ENCODE results near the gene LYZL1.

The LYZL1 gene

DNA sequence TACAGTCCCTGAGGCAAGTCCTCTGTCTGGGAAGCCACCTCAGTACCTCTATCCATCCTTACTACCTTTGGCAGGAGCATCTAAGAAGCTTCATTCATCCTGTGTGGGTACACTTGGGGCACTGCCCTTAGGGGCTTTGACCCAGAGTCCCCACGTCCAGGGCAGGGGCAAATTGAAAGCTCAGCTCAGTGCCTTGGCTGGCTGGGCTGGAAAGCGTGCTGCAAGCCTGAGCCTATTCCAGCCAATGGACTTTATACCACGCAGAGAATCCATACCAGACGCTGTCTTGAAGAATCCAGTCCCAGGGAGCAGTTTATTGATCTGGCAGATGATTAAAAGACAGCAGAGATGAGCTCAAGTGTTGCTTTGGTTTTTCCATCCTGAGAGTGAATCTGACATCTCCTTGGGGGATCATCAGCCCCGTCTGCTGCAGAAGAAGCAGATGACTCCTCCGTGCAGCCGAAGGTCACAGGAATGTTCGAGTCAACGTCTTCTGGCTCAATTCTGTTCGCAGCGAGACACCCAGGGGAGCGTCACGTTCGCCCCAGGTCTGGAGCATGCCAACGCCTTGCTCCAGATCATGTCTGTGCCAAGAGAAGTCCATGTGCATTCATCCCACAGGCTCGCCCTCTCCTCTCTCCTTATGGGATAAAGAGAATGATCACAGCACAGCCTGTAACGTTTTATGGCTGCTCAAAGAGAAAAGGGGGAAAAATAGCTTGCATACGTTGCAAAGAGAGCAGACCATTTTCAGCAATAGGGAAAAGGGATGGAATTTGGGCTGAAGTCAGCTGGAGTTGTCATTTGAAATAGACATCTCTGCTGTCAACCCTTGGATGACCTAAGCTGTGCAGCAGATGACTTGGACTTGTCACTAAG, 35.8 kb upstream of the LYZL1 start:
- H3K36me3 Mint-ChIP-seq (ENCODE audit: low read depth): no peaks in the 10 kb centered on the region
- peak overlapping the region in 2 of 3 experiments; percentile 6 to 7 for H3K4me3 Mint-ChIP-seq
- H3K27me3 Mint-ChIP-seq (ENCODE audit: low read depth): peaks cover 4% of the 10 kb centered on the region
- H3K27ac Mint-ChIP-seq: peak overlapping the region; percentile 79 to 84 (median 82)
- TF ChIP-seq, protein P1, sequence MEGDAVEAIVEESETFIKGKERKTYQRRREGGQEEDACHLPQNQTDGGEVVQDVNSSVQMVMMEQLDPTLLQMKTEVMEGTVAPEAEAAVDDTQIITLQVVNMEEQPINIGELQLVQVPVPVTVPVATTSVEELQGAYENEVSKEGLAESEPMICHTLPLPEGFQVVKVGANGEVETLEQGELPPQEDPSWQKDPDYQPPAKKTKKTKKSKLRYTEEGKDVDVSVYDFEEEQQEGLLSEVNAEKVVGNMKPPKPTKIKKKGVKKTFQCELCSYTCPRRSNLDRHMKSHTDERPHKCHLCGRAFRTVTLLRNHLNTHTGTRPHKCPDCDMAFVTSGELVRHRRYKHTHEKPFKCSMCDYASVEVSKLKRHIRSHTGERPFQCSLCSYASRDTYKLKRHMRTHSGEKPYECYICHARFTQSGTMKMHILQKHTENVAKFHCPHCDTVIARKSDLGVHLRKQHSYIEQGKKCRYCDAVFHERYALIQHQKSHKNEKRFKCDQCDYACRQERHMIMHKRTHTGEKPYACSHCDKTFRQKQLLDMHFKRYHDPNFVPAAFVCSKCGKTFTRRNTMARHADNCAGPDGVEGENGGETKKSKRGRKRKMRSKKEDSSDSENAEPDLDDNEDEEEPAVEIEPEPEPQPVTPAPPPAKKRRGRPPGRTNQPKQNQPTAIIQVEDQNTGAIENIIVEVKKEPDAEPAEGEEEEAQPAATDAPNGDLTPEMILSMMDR (IDR thresholded peaks at IDR 0.05; ENCODE audit: unreplicated experiment in 3 of 3): no peak
- peaks cover 67% of the 10 kb centered on the region for H3K4me1 Mint-ChIP-seq
- no peaks in the 10 kb centered on the region for H3K9me3 Mint-ChIP-seq

DNA sequence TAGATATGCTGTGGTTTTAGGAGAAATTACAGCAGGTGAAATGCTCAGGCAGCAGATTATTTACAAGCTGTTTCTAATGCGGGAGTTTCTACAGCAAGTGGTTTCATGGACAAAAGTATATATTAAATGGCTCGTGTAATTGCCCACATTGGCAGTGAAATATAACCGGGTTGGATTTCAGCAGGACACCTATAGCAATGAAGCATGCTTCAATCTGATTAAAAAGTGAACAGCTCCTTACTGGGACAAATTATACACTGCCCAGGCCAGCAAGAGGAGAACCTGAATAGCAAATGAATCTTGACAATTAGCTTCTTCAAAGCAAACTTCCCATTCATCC, 35.2 kb upstream of the LYZL1 start:
- TF ChIP-seq, protein P1 (IDR thresholded peaks at IDR 0.05; ENCODE audit: unreplicated experiment in 3 of 3): no peak
- Mint-ChIP-seq H3K4me1 (peaks cover 72% of the 10 kb centered on the region), H3K27me3 (ENCODE audit: low read depth) (peaks cover 4% of the 10 kb centered on the region), H3K9me3 (no peaks in the 10 kb centered on the region), H3K4me3 (peak overlapping the region in 1 of 3 experiments; percentile 6), H3K27ac (peak overlapping the region; percentile 79 to 84 (median 82)), H3K36me3 (ENCODE audit: low read depth) (no peaks in the 10 kb centered on the region)

DNA sequence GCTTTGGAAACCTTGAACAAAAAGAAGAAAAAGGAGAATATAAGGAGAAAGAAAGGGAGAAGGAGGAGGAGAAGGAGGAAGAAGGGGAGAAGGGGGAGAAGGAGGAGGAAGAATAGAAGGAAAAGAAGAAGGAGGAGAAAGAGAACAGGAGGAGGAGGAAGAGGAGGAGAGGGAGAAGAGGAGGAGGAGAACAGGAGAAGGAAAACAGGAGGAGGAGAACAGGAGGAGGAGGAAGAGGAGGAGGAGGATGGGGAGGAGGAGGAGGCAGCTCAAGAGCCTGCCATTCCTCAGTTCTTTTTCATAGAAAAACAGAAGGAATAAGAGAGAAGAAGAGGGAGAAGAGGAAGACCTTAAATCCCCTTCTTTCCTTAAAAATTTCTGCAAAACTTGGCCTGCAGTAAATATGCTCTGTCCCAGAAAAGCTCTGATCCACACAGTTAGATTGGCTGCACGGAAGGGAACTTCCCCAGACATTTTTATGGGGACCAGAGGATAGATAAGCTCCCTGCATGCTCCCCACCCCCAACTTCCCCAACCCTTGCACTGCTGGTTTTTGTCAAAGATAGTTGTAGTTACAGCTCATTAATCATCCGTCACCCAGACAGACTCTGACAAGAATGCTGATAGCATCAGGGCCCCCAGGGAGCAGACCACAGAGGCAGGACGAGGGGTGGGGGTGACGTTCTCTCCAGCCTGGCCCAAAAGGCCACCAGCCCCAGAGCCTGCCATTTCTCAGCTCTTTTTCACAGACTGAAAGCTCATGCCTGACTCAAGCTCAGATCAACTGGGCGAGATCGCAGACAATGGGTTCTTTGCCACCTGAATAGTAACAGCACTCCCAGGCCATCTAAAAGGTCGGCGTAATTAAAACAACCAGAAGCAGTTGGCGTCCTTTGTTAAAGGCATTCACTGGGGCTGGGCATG, 34.5 kb upstream of the LYZL1 start:
- no peaks in the 10 kb centered on the region for H3K9me3 Mint-ChIP-seq
- peaks cover 66% of the 10 kb centered on the region for H3K4me1 Mint-ChIP-seq
- H3K36me3 Mint-ChIP-seq (ENCODE audit: low read depth): no peaks in the 10 kb centered on the region
- TF ChIP-seq, protein P1 (IDR thresholded peaks at IDR 0.05; ENCODE audit: unreplicated experiment in 3 of 3): no peak
- peaks cover 4% of the 10 kb centered on the region for H3K27me3 Mint-ChIP-seq (ENCODE audit: low read depth)
- H3K4me3 Mint-ChIP-seq: peak overlapping the region in 2 of 3 experiments; percentile 12 to 24
- peak overlapping the region; percentile 79 to 84 (median 82) for H3K27ac Mint-ChIP-seq

DNA sequence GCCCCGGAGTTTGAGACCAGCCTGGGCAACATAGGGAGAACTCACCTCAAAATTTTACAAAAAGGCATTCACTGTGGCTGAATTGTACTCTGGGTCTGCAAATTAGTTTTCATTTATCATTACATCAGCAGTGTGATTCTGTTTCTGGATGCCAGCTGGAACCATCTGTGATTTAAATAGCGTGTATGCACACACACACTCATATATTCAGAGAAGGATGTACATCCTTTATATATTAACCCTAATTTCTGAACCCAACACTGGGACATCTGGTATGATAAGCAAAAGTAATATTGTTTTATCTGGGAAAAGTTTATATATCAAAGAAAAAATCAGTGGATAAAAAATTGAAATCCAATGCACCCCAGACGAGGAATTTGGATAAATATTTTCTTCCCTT, 33.8 kb upstream of the LYZL1 start:
- Mint-ChIP-seq H3K27me3 (ENCODE audit: low read depth) (peaks cover 4% of the 10 kb centered on the region), H3K9me3 (no peaks in the 10 kb centered on the region), H3K4me3 (no peak overlapping the region), H3K27ac (peak overlapping the region; percentile 69 to 82 (median 79)), H3K4me1 (peaks cover 59% of the 10 kb centered on the region), H3K36me3 (ENCODE audit: low read depth) (no peaks in the 10 kb centered on the region)
- TF ChIP-seq, protein P1 (IDR thresholded peaks at IDR 0.05; ENCODE audit: unreplicated experiment in 3 of 3): no peak

DNA sequence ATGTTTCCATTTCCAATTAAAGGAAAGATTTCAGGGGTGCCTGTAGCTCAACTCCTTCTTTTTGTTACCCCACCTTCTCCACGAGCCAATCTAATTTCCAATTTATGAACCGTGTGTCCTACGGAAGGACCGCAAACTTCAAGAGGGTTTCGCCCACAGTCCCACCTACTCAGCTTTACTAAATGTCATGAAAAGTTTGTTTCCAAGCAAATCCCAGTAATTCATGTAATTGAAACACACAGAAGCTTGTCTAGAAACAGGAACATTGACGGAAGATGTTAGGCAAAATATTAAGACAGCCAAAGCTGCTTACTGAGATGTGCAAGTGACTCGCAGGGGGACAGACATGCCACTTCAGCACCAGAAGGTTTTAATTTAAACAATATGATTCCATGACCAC, 32.9 kb upstream of the LYZL1 start:
- peak overlapping the region in 1 of 3 experiments; percentile 26 for H3K4me3 Mint-ChIP-seq
- H3K27ac Mint-ChIP-seq: peak overlapping the region; percentile 79 to 94 (median 89)
- peaks cover 59% of the 10 kb centered on the region for H3K4me1 Mint-ChIP-seq
- no peaks in the 10 kb centered on the region for H3K9me3 Mint-ChIP-seq
- no peaks in the 10 kb centered on the region for H3K27me3 Mint-ChIP-seq (ENCODE audit: low read depth)
- TF ChIP-seq, protein P1 (IDR thresholded peaks at IDR 0.05; ENCODE audit: unreplicated experiment in 3 of 3): no peak
- no peaks in the 10 kb centered on the region for H3K36me3 Mint-ChIP-seq (ENCODE audit: low read depth)

Data from nephron (organoid).